Testis (tissue), 2 donors: ENCODE measurements around the gene NUMA1.

Source experiments
- POLR2A ChIP-seq: fragments of 450-650 bp; IDR thresholded peaks from one replicate; pipeline ENCODE4 v1.6.1; 2017; ENCODE audit warnings: antibody characterized with exemption, mild to moderate bottlenecking, moderate library complexity
- TF ChIP-seq, protein P1 (sequence below), 3 experiments: fragments of 450-650 bp in 2 of 3; fragments of 200-600 bp in 1 of 3; sonication (generic) in 1 of 3; IDR thresholded peaks; one replicate each; pipeline ENCODE4 v1.5.1; 2016 to 2019; ENCODE audit warnings: antibody characterized with exemption in 3 of 3, mild to moderate bottlenecking in 2 of 3, moderate library complexity in 1 of 3

DNA sequence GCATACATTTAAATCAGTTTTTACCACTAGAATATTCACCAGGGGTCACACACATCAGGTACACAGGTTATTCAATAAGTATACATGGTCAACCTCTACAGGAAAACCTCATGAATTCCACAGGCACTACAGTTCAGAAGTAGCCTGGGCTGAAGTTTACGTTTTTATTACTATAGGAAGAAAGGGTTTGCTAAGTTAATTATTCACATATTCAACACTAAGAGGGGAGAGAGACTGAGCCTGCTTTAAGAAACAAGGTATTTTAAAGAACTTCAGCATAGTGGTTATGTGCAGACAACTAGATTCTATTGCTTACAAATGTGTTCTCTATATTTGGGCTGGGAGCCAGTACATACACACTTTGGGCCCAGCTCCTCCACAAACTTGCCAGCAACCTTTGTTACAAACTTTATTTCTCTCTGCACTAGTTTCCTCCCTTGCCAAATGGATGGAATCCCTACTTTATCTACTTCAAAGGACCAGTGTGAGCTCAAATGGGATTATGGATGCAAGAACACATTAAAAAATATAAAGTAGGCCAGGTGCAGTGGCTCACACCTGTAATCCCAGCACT, 49.8 kb downstream of the NUMA1 start:
- TF ChIP-seq POLR2A = no peak
- TF ChIP-seq, protein P1, sequence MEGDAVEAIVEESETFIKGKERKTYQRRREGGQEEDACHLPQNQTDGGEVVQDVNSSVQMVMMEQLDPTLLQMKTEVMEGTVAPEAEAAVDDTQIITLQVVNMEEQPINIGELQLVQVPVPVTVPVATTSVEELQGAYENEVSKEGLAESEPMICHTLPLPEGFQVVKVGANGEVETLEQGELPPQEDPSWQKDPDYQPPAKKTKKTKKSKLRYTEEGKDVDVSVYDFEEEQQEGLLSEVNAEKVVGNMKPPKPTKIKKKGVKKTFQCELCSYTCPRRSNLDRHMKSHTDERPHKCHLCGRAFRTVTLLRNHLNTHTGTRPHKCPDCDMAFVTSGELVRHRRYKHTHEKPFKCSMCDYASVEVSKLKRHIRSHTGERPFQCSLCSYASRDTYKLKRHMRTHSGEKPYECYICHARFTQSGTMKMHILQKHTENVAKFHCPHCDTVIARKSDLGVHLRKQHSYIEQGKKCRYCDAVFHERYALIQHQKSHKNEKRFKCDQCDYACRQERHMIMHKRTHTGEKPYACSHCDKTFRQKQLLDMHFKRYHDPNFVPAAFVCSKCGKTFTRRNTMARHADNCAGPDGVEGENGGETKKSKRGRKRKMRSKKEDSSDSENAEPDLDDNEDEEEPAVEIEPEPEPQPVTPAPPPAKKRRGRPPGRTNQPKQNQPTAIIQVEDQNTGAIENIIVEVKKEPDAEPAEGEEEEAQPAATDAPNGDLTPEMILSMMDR (IDR thresholded peaks at IDR 0.05) = no peak
